ENCODE results near the gene NAA20.

NAA20 gene

DNA sequence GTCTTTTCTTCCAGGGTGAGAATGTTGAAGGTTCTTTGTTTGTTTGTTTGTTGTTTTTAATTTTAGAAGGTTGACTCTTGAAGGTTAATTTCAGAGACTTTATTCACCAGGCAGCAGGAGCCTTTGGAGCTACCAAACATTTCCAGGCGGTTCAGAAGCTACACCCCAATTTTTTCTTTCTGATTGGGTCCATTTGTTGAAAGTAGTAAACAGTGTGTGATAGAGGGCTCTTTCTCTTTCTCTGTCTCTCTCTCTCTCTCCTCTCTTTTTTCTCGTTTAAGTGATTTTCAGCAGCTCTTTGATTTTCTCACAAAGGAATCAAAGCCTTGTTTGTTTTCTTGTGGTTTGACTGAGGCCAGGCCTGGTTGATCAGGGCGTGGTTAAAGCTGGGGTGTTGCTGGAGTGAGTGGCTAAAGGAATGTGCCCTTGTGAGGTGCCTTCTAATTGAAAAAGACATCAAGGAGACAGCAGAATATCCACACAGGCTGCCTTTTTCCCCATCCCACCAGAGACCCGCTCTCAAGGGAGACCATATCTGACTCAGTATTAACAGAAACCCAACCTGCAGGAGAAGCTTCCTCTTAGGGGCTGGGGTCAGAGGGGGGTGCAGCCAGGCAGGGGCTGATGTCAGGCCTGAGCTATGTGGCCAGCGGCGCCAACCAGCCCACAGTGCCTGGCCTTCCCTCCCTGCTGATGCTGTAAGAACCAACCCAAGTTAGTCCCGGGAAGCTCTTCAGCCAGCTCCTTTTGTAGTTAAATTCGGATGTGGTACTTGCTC, 40.4 kb upstream of the NAA20 start:
- TF ChIP-seq CTCF (IDR thresholded peaks at IDR 0.05; ENCODE audit: low read depth, low read length) = no peak
- peak overlapping the region; percentile 82 for H3K4me3 ChIP-seq (ENCODE audit: low read depth, low read length)

- peak overlapping the region; percentile 82 for H3K4me3 ChIP-seq (ENCODE audit: low read depth, low read length)
- TF ChIP-seq CTCF (IDR thresholded peaks at IDR 0.05; ENCODE audit: low read depth, low read length) = no peak
These were observed 39.8 kb upstream of the NAA20 start for GRCh38 chr20:19977373-19977770.

- H3K4me3 ChIP-seq (ENCODE audit: low read depth, low read length) = no peak overlapping the region; the same call in 1 of the 2 replicates
- TF ChIP-seq CTCF (IDR thresholded peaks at IDR 0.05; ENCODE audit: low read depth, low read length) = no peak
These were observed 38.5 kb upstream of the NAA20 start for GRCh38 chr20:19978511-19979210.

GRCh38 chr20:19981031-19981451, 36.1 kb upstream of the NAA20 start:
- H3K4me3 ChIP-seq (ENCODE audit: low read depth, low read length) = no peak overlapping the region
- no peak for TF ChIP-seq CTCF (IDR thresholded peaks at IDR 0.05; ENCODE audit: low read depth, low read length)

DNA sequence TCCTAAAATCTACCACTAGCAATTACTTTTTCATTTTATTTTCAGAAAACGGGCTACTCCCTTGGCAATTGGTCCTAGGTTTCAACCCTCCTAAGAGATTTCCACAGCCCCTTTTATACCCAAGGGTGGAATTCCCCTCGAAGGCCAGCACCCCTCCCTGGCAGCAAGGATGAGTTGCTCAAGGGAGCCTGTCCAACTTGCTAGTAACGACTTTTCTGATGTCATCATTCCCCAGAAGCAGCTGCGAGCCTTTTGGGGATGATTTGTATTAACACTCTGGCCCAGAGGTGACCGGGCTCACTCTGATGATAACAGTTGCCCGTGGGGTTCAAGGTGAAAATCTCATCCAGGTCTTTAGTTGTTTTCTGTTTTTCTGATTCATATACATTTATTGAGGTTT, 30.7 kb upstream of the NAA20 start:
- TF ChIP-seq CTCF (IDR thresholded peaks at IDR 0.05; ENCODE audit: low read depth, low read length) = no peak
- no peak overlapping the region for H3K4me3 ChIP-seq (ENCODE audit: low read depth, low read length)

DNA sequence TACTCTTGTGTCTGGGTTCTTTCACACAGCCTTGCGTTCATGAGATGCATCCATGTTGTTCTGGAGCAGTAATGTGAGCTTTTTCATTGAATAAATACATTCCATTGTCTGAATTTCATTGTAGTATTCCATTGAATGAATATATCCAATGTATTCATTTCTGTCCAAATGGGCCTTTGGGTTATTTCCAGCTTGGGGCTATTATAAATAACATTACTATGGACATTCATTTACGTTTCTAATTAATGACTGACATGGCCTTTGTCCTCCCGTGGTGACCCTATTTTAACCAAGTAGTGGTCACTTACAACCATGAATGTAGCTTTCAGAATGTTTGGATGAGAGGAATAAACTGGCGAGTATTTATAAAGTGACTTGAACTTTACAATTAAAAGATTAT, 30.1 kb upstream of the NAA20 start:
- no peak overlapping the region for H3K4me3 ChIP-seq (ENCODE audit: low read depth, low read length)
- TF ChIP-seq CTCF (IDR thresholded peaks at IDR 0.05; ENCODE audit: low read depth, low read length) = no peak

GRCh38 chr20:19990850-19991249, 26.3 kb upstream of the NAA20 start:
- no peak overlapping the region for H3K4me3 ChIP-seq (ENCODE audit: low read depth, low read length)
- no peak for TF ChIP-seq CTCF (IDR thresholded peaks at IDR 0.05; ENCODE audit: low read depth, low read length)
